ENCODE data around the gene IL21R.
A peak's percentile ranks its signal among the peaks of the same experiment; 100 is the strongest.

IL21R gene

DNA sequence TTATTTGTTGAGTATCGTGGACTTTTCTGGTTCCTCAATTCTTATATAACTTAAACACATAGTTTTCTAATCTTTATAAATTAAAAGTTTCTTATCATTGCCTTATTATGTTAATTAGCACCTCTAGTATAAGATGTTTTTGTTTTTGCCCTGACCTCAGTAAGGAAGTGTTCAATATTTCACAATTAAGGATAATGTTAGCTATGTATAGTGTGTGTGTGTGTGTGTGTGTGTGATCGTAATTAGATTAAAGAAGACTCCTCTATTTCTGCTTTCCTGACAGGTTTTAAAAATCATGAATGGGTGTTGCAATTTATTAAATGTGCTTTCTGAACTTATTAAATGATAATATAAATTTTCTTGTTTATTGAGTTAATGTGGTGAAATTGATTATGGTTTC is 12.0 kb downstream of the IL21R start:
- peak in 1 of 2 experiments; percentile 68 for DNase-seq (ENCODE audit: low read depth in 1 of 2, low spot score in 1 of 2)

GRCh38 chr16:27414788-27415431 is 12.9 kb downstream of the IL21R start:
- DNase-seq (ENCODE audit: low read depth in 1 of 2, low spot score in 1 of 2): peak; percentile 58 to 69
- H3K4me3 ChIP-seq (replicated peaks; ENCODE audit: insufficient read depth, low read length): no peak overlapping the region
- TF ChIP-seq GABPA (IDR thresholded peaks at IDR 0.05; ENCODE audit: low read depth) (no peak), REST (IDR thresholded peaks at IDR 0.05; ENCODE audit: insufficient replicate concordance, low read depth) (no peak), CTCF (IDR thresholded peaks at IDR 0.05; ENCODE audit: insufficient read depth, low read length) (no peak), POLR2AphosphoS5 (IDR thresholded peaks at IDR 0.05; ENCODE audit: low read depth) (no peak)
- peak overlapping the region; percentile 39 for H3K27ac ChIP-seq (replicated peaks)
- no peaks in the 10 kb centered on the region for H3K27me3 ChIP-seq (ENCODE audit: insufficient read depth, poor library complexity, severe bottlenecking)

More for the DNA sequence above, 12.0 kb downstream of the IL21R start:
- Histone ChIP-seq H3K4me3 (replicated peaks; ENCODE audit: insufficient read depth, low read length) (no peak overlapping the region), H3K27ac (replicated peaks) (peak overlapping the region; percentile 39; the same call in 1 of the 2 replicates), H3K27me3 (ENCODE audit: insufficient read depth, poor library complexity, severe bottlenecking) (no peaks in the 10 kb centered on the region)
- TF ChIP-seq CTCF (IDR thresholded peaks at IDR 0.05; ENCODE audit: insufficient read depth, low read length): no peak
- no peak for TF ChIP-seq REST (IDR thresholded peaks at IDR 0.05; ENCODE audit: insufficient replicate concordance, low read depth)
- TF ChIP-seq POLR2AphosphoS5 (IDR thresholded peaks at IDR 0.05; ENCODE audit: low read depth): no peak
- TF ChIP-seq GABPA (IDR thresholded peaks at IDR 0.05; ENCODE audit: low read depth): no peak
- no peak for TF ChIP-seq SPI1 (IDR thresholded peaks at IDR 0.05; ENCODE audit: borderline replicate concordance, low read depth)

GRCh38 chr16:27417047-27417671 is 15.2 kb downstream of the IL21R start:
- no peak for TF ChIP-seq GABPA (IDR thresholded peaks at IDR 0.05; ENCODE audit: low read depth)
- no peak for TF ChIP-seq REST (IDR thresholded peaks at IDR 0.05; ENCODE audit: insufficient replicate concordance, low read depth)
- no peak for TF ChIP-seq CTCF (IDR thresholded peaks at IDR 0.05; ENCODE audit: insufficient read depth, low read length)
- TF ChIP-seq POLR2AphosphoS5 (IDR thresholded peaks at IDR 0.05; ENCODE audit: low read depth): no peak
- no peak for TF ChIP-seq SPI1 (IDR thresholded peaks at IDR 0.05; ENCODE audit: borderline replicate concordance, low read depth)
- no peak overlapping the region for H3K4me3 ChIP-seq (replicated peaks; ENCODE audit: insufficient read depth, low read length)
- no peak overlapping the region for H3K27ac ChIP-seq (replicated peaks)
- no peak for DNase-seq (ENCODE audit: low read depth in 1 of 2, low spot score in 1 of 2)
- no peaks in the 10 kb centered on the region for H3K27me3 ChIP-seq (ENCODE audit: insufficient read depth, poor library complexity, severe bottlenecking)
